ENCODE measurements around the gene OSCP1. TPM values are rescaled to one million over a fixed set of nuclear protein-coding genes. Genes with fewer than 3 reads are reported as not detected.

The OSCP1 gene
- total and polyA plus RNA-seq, 8 donors: 3.3 to 9.8 (median 4.8) TPM

DNA sequence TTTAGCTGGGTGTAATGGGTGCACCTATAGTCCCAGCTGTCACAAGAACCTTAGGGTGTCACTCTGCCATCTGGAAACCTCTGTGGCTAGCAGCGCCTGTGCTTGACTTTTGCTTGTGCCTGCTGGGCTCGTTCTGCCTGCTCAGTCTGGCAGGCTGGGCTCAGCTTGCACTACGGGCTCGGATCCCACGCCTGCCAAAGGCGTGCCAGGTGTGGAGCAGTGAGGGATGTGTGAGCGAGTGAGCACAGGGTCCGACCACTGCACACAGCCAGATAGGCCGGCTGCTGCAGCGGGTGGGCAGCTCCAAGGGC is 49.8 kb downstream of the OSCP1 start:
- no peaks in the 10 kb centered on the region for H3K36me3 ChIP-seq
- H3K27me3 ChIP-seq: no peaks in the 10 kb centered on the region
- no peak overlapping the region for H3K27ac ChIP-seq
- intact Hi-C loops (cut with DNase I): no loop called here
- ATAC-seq (no peak), FAIRE-seq (no peak), DNase-seq (no peak)
- H3K4me1 ChIP-seq: peaks cover 0 to 7% (median 0%) of the 10 kb centered on the region in 3 donors
- no peak overlapping the region for H3K4me3 ChIP-seq
- no peaks in the 10 kb centered on the region for H3K9me3 ChIP-seq
- WGBS, 2 donors: 89 to 91% methylated on average over 10 of the region's 10 CpGs
- TF ChIP-seq, protein P1, sequence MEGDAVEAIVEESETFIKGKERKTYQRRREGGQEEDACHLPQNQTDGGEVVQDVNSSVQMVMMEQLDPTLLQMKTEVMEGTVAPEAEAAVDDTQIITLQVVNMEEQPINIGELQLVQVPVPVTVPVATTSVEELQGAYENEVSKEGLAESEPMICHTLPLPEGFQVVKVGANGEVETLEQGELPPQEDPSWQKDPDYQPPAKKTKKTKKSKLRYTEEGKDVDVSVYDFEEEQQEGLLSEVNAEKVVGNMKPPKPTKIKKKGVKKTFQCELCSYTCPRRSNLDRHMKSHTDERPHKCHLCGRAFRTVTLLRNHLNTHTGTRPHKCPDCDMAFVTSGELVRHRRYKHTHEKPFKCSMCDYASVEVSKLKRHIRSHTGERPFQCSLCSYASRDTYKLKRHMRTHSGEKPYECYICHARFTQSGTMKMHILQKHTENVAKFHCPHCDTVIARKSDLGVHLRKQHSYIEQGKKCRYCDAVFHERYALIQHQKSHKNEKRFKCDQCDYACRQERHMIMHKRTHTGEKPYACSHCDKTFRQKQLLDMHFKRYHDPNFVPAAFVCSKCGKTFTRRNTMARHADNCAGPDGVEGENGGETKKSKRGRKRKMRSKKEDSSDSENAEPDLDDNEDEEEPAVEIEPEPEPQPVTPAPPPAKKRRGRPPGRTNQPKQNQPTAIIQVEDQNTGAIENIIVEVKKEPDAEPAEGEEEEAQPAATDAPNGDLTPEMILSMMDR (IDR thresholded peaks at IDR 0.05): no peak

DNA sequence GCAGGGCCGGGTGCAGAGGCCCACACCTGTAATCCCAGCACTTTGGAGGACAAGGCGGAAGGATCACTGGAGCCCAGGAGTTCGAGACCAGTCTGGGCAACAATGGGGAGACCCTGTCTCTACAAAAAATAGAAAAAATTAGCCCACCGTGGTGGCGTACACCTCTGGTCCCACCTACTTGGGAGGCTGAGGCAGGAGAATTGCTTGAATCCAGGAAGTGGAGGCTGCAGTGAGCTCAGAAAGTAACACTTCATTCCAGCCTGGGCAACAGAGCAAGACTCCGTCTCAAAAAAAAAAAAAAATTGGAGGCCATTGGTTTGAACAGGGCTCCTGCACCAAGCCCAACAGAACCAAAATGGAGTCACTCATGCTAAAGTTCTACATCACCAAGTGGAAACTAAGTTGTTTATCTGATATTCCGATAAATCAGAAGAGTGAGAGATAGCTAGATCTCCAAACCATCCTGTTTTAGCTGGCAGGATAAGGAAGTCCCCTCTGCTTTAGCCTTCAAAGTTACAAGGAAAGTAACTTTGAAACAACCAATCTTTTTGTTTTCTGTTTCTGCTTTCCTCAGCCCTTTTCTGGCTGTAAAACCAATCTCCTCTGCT is 51.8 kb downstream of the OSCP1 start:
- H3K36me3 ChIP-seq: peaks cover 0 to 3% (median 3%) of the 10 kb centered on the region in 3 donors
- WGBS, 2 donors: 72 to 87% methylated on average over 7 of the region's 7 CpGs
- H3K4me3 ChIP-seq: no peak overlapping the region
- TF ChIP-seq, protein P1 (IDR thresholded peaks at IDR 0.05): no peak
- ATAC-seq (no peak), FAIRE-seq (no peak), DNase-seq (no peak)
- H3K27me3 ChIP-seq: no peaks in the 10 kb centered on the region
- peak overlapping the region in 2 of 4 donors; percentile 72 to 81 for H3K27ac ChIP-seq
- H3K4me1 ChIP-seq: peaks cover 0 to 7% (median 0%) of the 10 kb centered on the region in 3 donors
- intact Hi-C loops (cut with DNase I): no loop called here
- H3K9me3 ChIP-seq: no peaks in the 10 kb centered on the region

DNA sequence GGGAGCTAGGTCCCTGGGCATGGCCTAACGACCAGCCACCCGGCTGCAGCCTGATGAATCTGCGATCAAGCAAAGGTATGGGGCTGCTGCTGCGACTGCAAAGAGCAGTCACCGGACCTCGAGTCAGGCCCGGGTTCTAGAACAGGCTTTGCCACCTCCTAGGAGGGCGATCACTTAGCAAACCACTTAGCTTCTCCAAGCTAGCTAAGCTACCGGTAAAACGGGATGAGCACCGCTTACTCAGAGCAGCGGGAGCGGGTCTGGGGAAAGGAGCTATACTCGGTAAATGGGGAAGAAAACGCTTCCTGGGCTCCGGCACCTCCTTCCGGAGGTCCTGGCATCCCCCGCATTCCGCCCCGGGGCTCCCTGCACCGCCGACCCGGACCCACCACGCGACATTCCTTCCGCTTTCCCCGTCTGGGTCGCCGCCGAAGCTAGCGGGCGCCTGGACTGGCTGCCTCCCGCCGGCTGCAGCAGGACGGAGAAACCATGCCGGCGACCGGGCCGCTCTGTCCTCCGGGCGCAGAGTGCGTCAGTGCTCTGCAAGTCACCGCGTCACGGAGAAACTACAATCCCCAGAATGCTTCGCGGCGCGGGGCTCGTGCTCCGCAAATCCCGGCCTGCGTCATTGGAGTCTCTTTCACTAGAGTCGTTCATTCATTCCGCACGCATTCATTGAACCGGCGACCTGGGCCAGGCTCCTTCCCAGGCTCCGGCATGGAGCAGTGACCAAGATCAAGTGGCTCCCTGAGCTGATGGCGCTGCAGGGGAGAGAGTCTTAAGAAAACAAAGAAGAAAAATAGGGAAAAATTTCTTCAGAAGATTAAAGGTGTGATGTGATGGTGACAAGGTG is 52.6 kb downstream of the OSCP1 start, which contains the start of gene LSM10:
Gene LSM10, minus strand, starts transcription at position 531 of the 853 bp plus-strand sequence. CDS start 3,779 bp downstream, outside the sequence.
- Histone ChIP-seq H3K4me3 (peak within 1 kb of the TSS; percentile 74 to 90 (median 86)), H3K27me3 (no peaks in the 10 kb centered on the region), H3K27ac (peak within 1 kb of the TSS; percentile 72 to 83 (median 80)), H3K36me3 (peaks cover 0 to 10% (median 6%) of the 10 kb centered on the region in 3 donors), H3K9me3 (no peaks in the 10 kb centered on the region), H3K4me1 (peaks cover 0 to 7% (median 0%) of the 10 kb centered on the region in 3 donors)
- peak; percentile 98 to 99 (median 98) for ATAC-seq
- whole genome bisulfite sequencing, 2 donors: 1% methylated on average over 52 to 60 of the region's 60 CpGs
- intact Hi-C loops (cut with DNase I): no loop called here
- DNase-seq: peak; percentile 91 to 94 (median 94)
- no peak for FAIRE-seq
- TF ChIP-seq, protein P1 (IDR thresholded peaks at IDR 0.05): no peak

DNA sequence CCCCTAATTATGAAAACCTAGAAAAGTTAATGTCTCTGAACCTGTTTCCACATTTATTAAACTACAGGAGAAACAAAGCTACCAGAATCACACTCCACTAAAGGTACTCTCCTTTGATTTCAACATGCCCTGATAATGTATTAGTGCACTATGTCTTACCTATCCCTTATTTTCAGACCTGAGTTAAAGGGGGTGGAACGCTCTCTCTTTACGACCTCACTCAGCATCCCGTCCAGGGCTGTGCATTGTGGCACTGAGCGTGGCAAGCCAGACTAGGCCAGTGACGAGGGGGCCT is 53.2 kb downstream of the OSCP1 start:
- DNase-seq (no peak), ATAC-seq (peak; percentile 56 to 67 (median 60)), FAIRE-seq (no peak)
- peaks cover 0 to 7% (median 0%) of the 10 kb centered on the region in 3 donors for H3K4me1 ChIP-seq
- 0 to 2% methylated on average over 5 of the region's 5 CpGs for WGBS, 2 donors
- H3K27ac ChIP-seq: peak overlapping the region; percentile 72 to 83 (median 80)
- H3K27me3 ChIP-seq: no peaks in the 10 kb centered on the region
- intact Hi-C loops (cut with DNase I): no loop called here
- H3K36me3 ChIP-seq: peaks cover 0 to 10% (median 6%) of the 10 kb centered on the region in 3 donors
- H3K4me3 ChIP-seq: peak overlapping the region; percentile 74 to 90 (median 86)
- no peaks in the 10 kb centered on the region for H3K9me3 ChIP-seq
- TF ChIP-seq, protein P1 (IDR thresholded peaks at IDR 0.05): no peak
